Measurements from ENCODE around the gene URGCP. TPM values are rescaled to one million over a fixed set of nuclear protein-coding genes. Genes with fewer than 3 reads are reported as not detected.

Gene URGCP
- total RNA-seq, 2 donors from 2014 or later: 23.2 to 23.8 TPM

- H3K27ac Mint-ChIP-seq: no peak overlapping the region
- H3K4me3 Mint-ChIP-seq: no peak overlapping the region
These were observed 28.2 kb downstream of the URGCP start for GRCh38 chr7:43877968-43878864.

DNA sequence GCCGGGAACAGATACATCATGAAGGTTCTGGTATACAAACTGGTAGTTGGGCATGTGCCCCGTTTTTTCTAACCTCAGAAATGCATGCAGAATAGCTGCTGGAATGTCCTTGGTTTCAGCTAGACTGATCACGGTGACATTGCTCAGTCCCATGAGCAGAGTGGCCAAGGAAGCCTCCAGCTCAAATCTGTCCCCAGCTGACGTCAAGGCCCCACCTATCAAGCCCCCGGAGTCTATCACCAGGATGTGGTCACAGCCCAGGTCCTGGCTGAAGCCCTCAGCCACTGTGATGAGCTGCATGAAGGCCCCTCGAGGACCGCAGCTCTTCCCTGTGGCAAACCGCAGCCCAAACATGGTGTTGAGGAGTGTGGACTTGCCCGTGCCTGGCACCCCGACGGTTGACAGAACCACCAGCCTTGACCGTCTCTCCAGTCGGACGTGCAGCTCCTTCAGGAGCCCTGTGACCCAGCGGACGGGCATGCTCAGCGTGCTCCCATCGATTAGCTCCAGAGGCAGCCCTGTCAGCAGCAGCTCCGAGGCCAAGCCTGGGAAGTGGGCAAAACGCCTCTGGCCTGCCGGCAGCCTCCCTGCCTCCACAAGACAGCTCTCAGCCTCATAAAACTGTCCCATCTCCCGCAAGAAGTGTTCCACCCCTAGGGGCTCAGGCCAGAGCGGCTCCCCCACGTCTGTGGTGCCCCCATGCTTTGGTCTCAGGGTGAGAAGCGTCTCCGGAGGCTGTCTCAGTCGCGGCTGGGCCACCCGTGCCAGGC, 29.2 kb downstream of the URGCP start:
- Mint-ChIP-seq H3K4me3 (no peak overlapping the region), H3K27ac (no peak overlapping the region), H3K9me3 (no peaks in the 10 kb centered on the region), H3K4me1 (peaks cover 3% of the 10 kb centered on the region), H3K27me3 (ENCODE audit: insufficient read depth) (no peaks in the 10 kb centered on the region), H3K36me3 (ENCODE audit: low read depth) (peaks cover 56% of the 10 kb centered on the region)
- TF ChIP-seq, protein P1, sequence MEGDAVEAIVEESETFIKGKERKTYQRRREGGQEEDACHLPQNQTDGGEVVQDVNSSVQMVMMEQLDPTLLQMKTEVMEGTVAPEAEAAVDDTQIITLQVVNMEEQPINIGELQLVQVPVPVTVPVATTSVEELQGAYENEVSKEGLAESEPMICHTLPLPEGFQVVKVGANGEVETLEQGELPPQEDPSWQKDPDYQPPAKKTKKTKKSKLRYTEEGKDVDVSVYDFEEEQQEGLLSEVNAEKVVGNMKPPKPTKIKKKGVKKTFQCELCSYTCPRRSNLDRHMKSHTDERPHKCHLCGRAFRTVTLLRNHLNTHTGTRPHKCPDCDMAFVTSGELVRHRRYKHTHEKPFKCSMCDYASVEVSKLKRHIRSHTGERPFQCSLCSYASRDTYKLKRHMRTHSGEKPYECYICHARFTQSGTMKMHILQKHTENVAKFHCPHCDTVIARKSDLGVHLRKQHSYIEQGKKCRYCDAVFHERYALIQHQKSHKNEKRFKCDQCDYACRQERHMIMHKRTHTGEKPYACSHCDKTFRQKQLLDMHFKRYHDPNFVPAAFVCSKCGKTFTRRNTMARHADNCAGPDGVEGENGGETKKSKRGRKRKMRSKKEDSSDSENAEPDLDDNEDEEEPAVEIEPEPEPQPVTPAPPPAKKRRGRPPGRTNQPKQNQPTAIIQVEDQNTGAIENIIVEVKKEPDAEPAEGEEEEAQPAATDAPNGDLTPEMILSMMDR (conservative IDR thresholded peaks at IDR 0.05): no peak
- Histone ChIP-seq H3K27ac (ENCODE audit: low read depth, low read length) (no peak overlapping the region), H3K9me3 (ENCODE audit: control insufficient read depth, low read length) (no peaks in the 10 kb centered on the region), H3K9ac (ENCODE audit: extremely low read depth, low read length, poor library complexity, severe bottlenecking) (no peak overlapping the region), H3K4me3 (ENCODE audit: low read length) (no peak overlapping the region), H3K27me3 (ENCODE audit: control insufficient read depth, insufficient read depth, low read length, poor library complexity, severe bottlenecking) (no peaks in the 10 kb centered on the region), H3K36me3 (ENCODE audit: control insufficient read depth, insufficient read depth, low read length) (peaks cover 46% of the 10 kb centered on the region), H3K4me1 (ENCODE audit: control insufficient read depth, insufficient read depth, low read length) (no peaks in the 10 kb centered on the region)
- no peak for DNase-seq
- WGBS, 2 experiments (ENCODE audit: insufficient coverage in 1 of 2, insufficient read length in 1 of 2): 91 to 94% methylated on average over 22 to 29 of the region's 29 CpGs

More at GRCh38 chr7:43877968-43878864, 28.2 kb downstream of the URGCP start:
- WGBS, 2 experiments (ENCODE audit: insufficient coverage in 1 of 2, insufficient read length in 1 of 2): 95 to 96% methylated on average over 33 to 38 of the region's 38 CpGs
- Mint-ChIP-seq H3K27me3 (ENCODE audit: insufficient read depth) (no peaks in the 10 kb centered on the region), H3K36me3 (ENCODE audit: low read depth) (peaks cover 60% of the 10 kb centered on the region), H3K4me1 (no peaks in the 10 kb centered on the region), H3K9me3 (no peaks in the 10 kb centered on the region)
- H3K9me3 ChIP-seq (ENCODE audit: control insufficient read depth, low read length): no peaks in the 10 kb centered on the region
- no peak overlapping the region for H3K9ac ChIP-seq (ENCODE audit: extremely low read depth, low read length, poor library complexity, severe bottlenecking)
- TF ChIP-seq, protein P1 (conservative IDR thresholded peaks at IDR 0.05): no peak
- no peak for DNase-seq
- H3K4me3 ChIP-seq (ENCODE audit: low read length): no peak overlapping the region
- H3K4me1 ChIP-seq (ENCODE audit: control insufficient read depth, insufficient read depth, low read length): no peaks in the 10 kb centered on the region
- H3K27ac ChIP-seq (ENCODE audit: low read depth, low read length): no peak overlapping the region
- peaks cover 55% of the 10 kb centered on the region for H3K36me3 ChIP-seq (ENCODE audit: control insufficient read depth, insufficient read depth, low read length)
- no peaks in the 10 kb centered on the region for H3K27me3 ChIP-seq (ENCODE audit: control insufficient read depth, insufficient read depth, low read length, poor library complexity, severe bottlenecking)

DNA sequence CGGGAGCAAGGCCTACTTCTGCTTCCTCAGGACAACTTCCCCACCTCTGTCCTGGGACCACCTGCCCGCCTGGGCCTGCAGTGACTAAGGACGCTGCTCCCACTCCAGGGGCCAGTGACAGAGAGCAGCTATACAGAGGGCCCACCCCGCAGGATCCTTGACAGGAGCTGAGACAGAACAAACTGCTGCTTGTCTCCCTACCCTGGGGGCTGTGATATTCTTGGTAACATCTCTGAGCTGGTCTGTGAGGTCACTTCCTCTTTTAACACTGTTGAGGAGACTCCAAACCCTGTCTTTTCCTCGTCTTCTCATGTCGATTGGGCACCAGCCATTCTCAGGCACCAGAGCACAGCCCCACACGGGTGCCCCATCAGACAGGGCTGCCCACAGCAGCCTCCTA, 30.2 kb downstream of the URGCP start:
- H3K27ac ChIP-seq (ENCODE audit: low read depth, low read length): no peak overlapping the region
- H3K36me3 ChIP-seq (ENCODE audit: control insufficient read depth, insufficient read depth, low read length): peaks cover 39% of the 10 kb centered on the region
- no peak overlapping the region for H3K27ac Mint-ChIP-seq
- DNase-seq: no peak
- H3K4me3 Mint-ChIP-seq: no peak overlapping the region
- TF ChIP-seq, protein P1 (conservative IDR thresholded peaks at IDR 0.05): no peak
- H3K4me1 Mint-ChIP-seq: peaks cover 4% of the 10 kb centered on the region
- H3K9me3 Mint-ChIP-seq: no peaks in the 10 kb centered on the region
- H3K27me3 ChIP-seq (ENCODE audit: control insufficient read depth, insufficient read depth, low read length, poor library complexity, severe bottlenecking): no peaks in the 10 kb centered on the region
- no peaks in the 10 kb centered on the region for H3K27me3 Mint-ChIP-seq (ENCODE audit: insufficient read depth)
- H3K4me3 ChIP-seq (ENCODE audit: low read length): no peak overlapping the region
- H3K4me1 ChIP-seq (ENCODE audit: control insufficient read depth, insufficient read depth, low read length): no peaks in the 10 kb centered on the region
- H3K9ac ChIP-seq (ENCODE audit: extremely low read depth, low read length, poor library complexity, severe bottlenecking): no peak overlapping the region
- 93% methylated on average over 3 to 7 of the region's 7 CpGs for WGBS, 2 experiments (ENCODE audit: insufficient coverage in 1 of 2, insufficient read length in 1 of 2)
- H3K9me3 ChIP-seq (ENCODE audit: control insufficient read depth, low read length): no peaks in the 10 kb centered on the region
- H3K36me3 Mint-ChIP-seq (ENCODE audit: low read depth): peaks cover 49% of the 10 kb centered on the region
